ENCODE data around the gene DMRTA1.

- TF ChIP-seq, protein P1, sequence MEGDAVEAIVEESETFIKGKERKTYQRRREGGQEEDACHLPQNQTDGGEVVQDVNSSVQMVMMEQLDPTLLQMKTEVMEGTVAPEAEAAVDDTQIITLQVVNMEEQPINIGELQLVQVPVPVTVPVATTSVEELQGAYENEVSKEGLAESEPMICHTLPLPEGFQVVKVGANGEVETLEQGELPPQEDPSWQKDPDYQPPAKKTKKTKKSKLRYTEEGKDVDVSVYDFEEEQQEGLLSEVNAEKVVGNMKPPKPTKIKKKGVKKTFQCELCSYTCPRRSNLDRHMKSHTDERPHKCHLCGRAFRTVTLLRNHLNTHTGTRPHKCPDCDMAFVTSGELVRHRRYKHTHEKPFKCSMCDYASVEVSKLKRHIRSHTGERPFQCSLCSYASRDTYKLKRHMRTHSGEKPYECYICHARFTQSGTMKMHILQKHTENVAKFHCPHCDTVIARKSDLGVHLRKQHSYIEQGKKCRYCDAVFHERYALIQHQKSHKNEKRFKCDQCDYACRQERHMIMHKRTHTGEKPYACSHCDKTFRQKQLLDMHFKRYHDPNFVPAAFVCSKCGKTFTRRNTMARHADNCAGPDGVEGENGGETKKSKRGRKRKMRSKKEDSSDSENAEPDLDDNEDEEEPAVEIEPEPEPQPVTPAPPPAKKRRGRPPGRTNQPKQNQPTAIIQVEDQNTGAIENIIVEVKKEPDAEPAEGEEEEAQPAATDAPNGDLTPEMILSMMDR (IDR thresholded peaks at IDR 0.05): no peak
- no peak for TF ChIP-seq POLR2A (IDR thresholded peaks at IDR 0.05)
Measured at GRCh38 chr9:22457448-22457847, 10.8 kb downstream of the DMRTA1 start.
